Smooth muscle cell (in vitro differentiated cells): Measurements from ENCODE around the gene PHETA2. TPM values are rescaled to one million over a fixed set of nuclear protein-coding genes. Genes with fewer than 3 reads are reported as not detected.
"Not testable (repeated sequence)": the region's sequence is repeated elsewhere in the genome, so short reads cannot be mapped to it uniquely, and the experiment has no call there.

Experiments
- DNase-seq: peaks from one replicate; lab custom pipeline; 2025; ENCODE audit not compliant: unreplicated experiment; lab: John Stamatoyannopoulos, UW
- H2AFZ ChIP-seq: fragments of 200-600 bp; sonication (generic); 2 replicates; pipeline ENCODE4 v1.6.0; 2016; ENCODE audit warnings: antibody characterized with exemption, low read depth, mild to moderate bottlenecking
- H3F3A ChIP-seq: fragments of 200-600 bp; sonication (generic); 2 replicates; pipeline ENCODE4 v1.6.0; 2017; ENCODE audit warnings: antibody characterized with exemption, low read depth
- H3K27ac ChIP-seq: fragments of 200-600 bp; sonication (generic); 2 replicates; pipeline ENCODE4 v1.5.1; 2016; ENCODE audit warnings: low read depth, mild to moderate bottlenecking
- H3K27me3 ChIP-seq: fragments of 200-600 bp; sonication (generic); 2 replicates; pipeline ENCODE4 v1.6.1; 2016; ENCODE audit warnings: low read depth, mild to moderate bottlenecking
- H3K36me3 ChIP-seq: fragments of 200-600 bp; sonication (generic); 2 replicates; pipeline ENCODE4 v1.5.1; 2016; ENCODE audit warnings: low read depth
- H3K4me1 ChIP-seq: fragments of 200-600 bp; sonication (generic); 2 replicates; pipeline ENCODE4 v1.5.1; 2016; ENCODE audit warnings: low read depth
- H3K4me2 ChIP-seq: fragments of 200-600 bp; sonication (generic); 2 replicates; pipeline ENCODE4 v1.6.0; 2016; ENCODE audit warnings: mild to moderate bottlenecking
- H3K4me3 ChIP-seq: fragments of 200-600 bp; sonication (generic); 2 replicates; pipeline ENCODE4 v1.5.1; 2016; ENCODE audit warnings: mild to moderate bottlenecking
- H3K79me2 ChIP-seq: fragments of 200-600 bp; sonication (generic); 2 replicates; pipeline ENCODE4 v1.6.0; 2016; ENCODE audit warnings: low read depth, mild to moderate bottlenecking
- H3K9ac ChIP-seq: fragments of 200-600 bp; sonication (generic); 2 replicates; pipeline ENCODE4 v1.6.0; 2016; ENCODE audit warnings: low read depth
- H3K9me3 ChIP-seq: fragments of 200-600 bp; sonication (generic); replicated peaks from 2 replicates; pipeline ENCODE4 v1.5.1; 2016; ENCODE audit warnings: low read depth
- H4K20me1 ChIP-seq: fragments of 200-600 bp; sonication (generic); 2 replicates; pipeline ENCODE4 v1.6.0; 2016; ENCODE audit warnings: low read depth
- CTCF ChIP-seq: fragments of 200-600 bp; sonication (generic); IDR thresholded peaks from 2 replicates; pipeline ENCODE4 v1.5.1; 2017; ENCODE audit warnings: borderline replicate concordance, mild to moderate bottlenecking, antibody characterized with exemption; ENCODE audit not compliant: insufficient read depth, poor library complexity, severe bottlenecking
- WGBS: methylation state at CpG from one replicate; pipeline ENCODE4 v1.1.7; 2016; ENCODE audit warnings: low lambda C conversion rate; 5-methylcytosine and 5-hydroxymethylcytosine counted together
- polyA plus RNA-seq: library from polyadenylated mRNA; unstranded; fragments of >200 nt; fragmentation: Nextera tagmentation; extraction: Ambion mirVana; gene quantifications from 2 replicates; pipeline ENCODE4 v1.2.1, GENCODE V29; 2016
- total RNA-seq: library from RNA; depleted of rRNA; stranded (reverse); fragments of >200 nt; gene quantifications from 2 replicates; pipeline ENCODE4 v1.2.3, GENCODE V29; 2014

The PHETA2 gene
- total and polyA plus RNA-seq, 2 experiments from 2014 or later = 6.7 to 15.9 TPM

GRCh38 chr22:42070517-42071422 is 3.3 kb upstream of the PHETA2 start, which contains the start of gene NAGA:
Gene NAGA, minus strand, starts transcription at chr22:42070812. Its CDS starts 515 bp downstream, at chr22:42070297.
- Histone ChIP-seq H3K36me3 (no peaks in the 10 kb centered on the region), H3K4me1 (peaks cover 14% of the 10 kb centered on the region), H3K27me3 (no peaks in the 10 kb centered on the region), H3K9ac (peak within 1 kb of the TSS; percentile 66), H3F3A (no peaks in the 10 kb centered on the region), H3K79me2 (no peaks in the 10 kb centered on the region), H3K4me3 (peak within 1 kb of the TSS; percentile 68), H2AFZ (peak within 1 kb of the TSS; percentile 87), H4K20me1 (no peaks in the 10 kb centered on the region), H3K9me3 (no peaks in the 10 kb centered on the region), H3K27ac (peak within 1 kb of the TSS; percentile 88), H3K4me2 (peak within 1 kb of the TSS; percentile 87)
- DNase-seq = peak; percentile 88
- 3% methylated on average over 53 of the region's 56 CpGs for WGBS
- no peak for TF ChIP-seq CTCF

- not testable (repeated sequence) for DNase-seq, H3K27me3 ChIP-seq, H3K79me2 ChIP-seq, H3K36me3 ChIP-seq, H4K20me1 ChIP-seq, H2AFZ ChIP-seq, H3F3A ChIP-seq, H3K9me3 ChIP-seq
- peak overlapping the region; percentile 66 for H3K9ac ChIP-seq
- peak overlapping the region; percentile 87 for H3K4me2 ChIP-seq
- peak overlapping the region; percentile 68 for H3K4me3 ChIP-seq
- 84% methylated on average over 7 of the region's 7 CpGs for WGBS
- peaks cover 14% of the 10 kb centered on the region for H3K4me1 ChIP-seq
- peak overlapping the region; percentile 88 for H3K27ac ChIP-seq
Measured at GRCh38 chr22:42071508-42071907, 2.5 kb upstream of the PHETA2 start.

- Histone ChIP-seq H3K79me2 (no peaks in the 10 kb centered on the region), H3K4me1 (peaks cover 14% of the 10 kb centered on the region), H4K20me1 (no peaks in the 10 kb centered on the region), H3K4me3 (no peak overlapping the region), H3K36me3 (no peaks in the 10 kb centered on the region), H3K9ac (no peak overlapping the region), H3K4me2 (no peak overlapping the region), H3F3A (no peaks in the 10 kb centered on the region), H2AFZ (no peak overlapping the region), H3K27ac (no peak overlapping the region), H3K27me3 (no peaks in the 10 kb centered on the region), H3K9me3 (no peaks in the 10 kb centered on the region)
- DNase-seq = no peak
- 91% methylated on average over 8 of the region's 8 CpGs for WGBS
- TF ChIP-seq CTCF = no peak
Measured at GRCh38 chr22:42072606-42073330, 1.3 kb upstream of the PHETA2 start.

GRCh38 chr22:42073621-42074041 is 417 bp upstream of the PHETA2 start:
- H3K36me3 ChIP-seq = no peaks in the 10 kb centered on the region
- 96% methylated on average over 14 of the region's 14 CpGs for WGBS
- no peak for DNase-seq
- H3K9me3 ChIP-seq = no peaks in the 10 kb centered on the region
- H3K27me3 ChIP-seq = no peaks in the 10 kb centered on the region
- H3K27ac ChIP-seq = peak overlapping the region; percentile 77
- H2AFZ ChIP-seq = peak overlapping the region; percentile 31
- peak overlapping the region; percentile 50 for H3K4me3 ChIP-seq
- H4K20me1 ChIP-seq = no peaks in the 10 kb centered on the region
- peak overlapping the region; percentile 84 for H3K4me2 ChIP-seq
- peaks cover under 1% of the 10 kb centered on the region for H3F3A ChIP-seq
- peak overlapping the region; percentile 82 for H3K9ac ChIP-seq
- no peak for TF ChIP-seq CTCF
- no peaks in the 10 kb centered on the region for H3K79me2 ChIP-seq
- H3K4me1 ChIP-seq = peaks cover 15% of the 10 kb centered on the region
